Kidney (tissue), 14 donors: ENCODE measurements around the gene ISOC2. TPM values are rescaled to one million over a fixed set of nuclear protein-coding genes. Genes with fewer than 3 reads are reported as not detected.

Experiments
- DNase-seq, 5 donors: peaks; one replicate each; pipeline ENCODE4 v3.0.0-alpha.2; 2013 to 2020
- FAIRE-seq: peaks from 2 replicates; lab custom pipeline; 2012; peaks lifted over from hg19 to GRCh38; lab: Jason Lieb, UNC
- H3K27ac ChIP-seq, 2 donors: one replicate each; pipeline ENCODE4 v1.7.0; 2013; ENCODE audit warnings: low read depth in 2 of 2, low read length in 2 of 2, inconsistent platforms in 1 of 2
- H3K27me3 ChIP-seq: one replicate; pipeline ENCODE4 v1.7.1; 2013; ENCODE audit warnings: low read length, inconsistent platforms; ENCODE audit not compliant: control insufficient read depth, insufficient read depth
- H3K36me3 ChIP-seq, 3 donors: one replicate each; pipeline versions ENCODE4 v1.7.0 to v1.7.1; 2013; ENCODE audit warnings: low read length in 3 of 3, control low read depth in 1 of 3, inconsistent platforms in 1 of 3; ENCODE audit not compliant: insufficient read depth in 3 of 3, control insufficient read depth in 2 of 3
- H3K4me1 ChIP-seq, 3 donors: one replicate each; pipeline versions ENCODE4 v1.7.0 to v1.7.1; 2013; ENCODE audit warnings: low read length in 3 of 3, inconsistent platforms in 1 of 3, low read depth in 1 of 3; ENCODE audit not compliant: control insufficient read depth in 2 of 3, insufficient read depth in 2 of 3
- H3K4me3 ChIP-seq, 3 donors: one replicate each; pipeline versions ENCODE4 v1.7.0 to v1.8.1; 2013; ENCODE audit warnings: low read length in 3 of 3, control low read depth in 1 of 3, inconsistent platforms in 1 of 3
- H3K9ac ChIP-seq, 3 donors: one replicate each; pipeline versions ENCODE4 v1.7.0 to v1.7.1; 2013; ENCODE audit warnings: low read length in 3 of 3, control low read depth in 1 of 3, inconsistent platforms in 1 of 3
- H3K9me3 ChIP-seq, 3 donors: one replicate each; pipeline versions ENCODE4 v1.7.0 to v1.7.1; 2013; ENCODE audit warnings: low read length in 3 of 3, control low read depth in 1 of 3, inconsistent platforms in 1 of 3; ENCODE audit not compliant: control insufficient read depth in 2 of 3, insufficient read depth in 1 of 3
- CTCF ChIP-seq: IDR thresholded peaks from 3 replicates; pipeline ENCODE4 v1.5.1; 2012; ENCODE audit warnings: mild to moderate bottlenecking, moderate library complexity, borderline replicate concordance; ENCODE audit not compliant: insufficient read depth; ENCODE audit errors: extremely low read depth
- intact Hi-C: fragments of 100-400 bp; cut with DNase I; formaldehyde crosslinking; loops from one replicate; pipeline ENCODE4 v1.11.1; 2022
- polyA plus RNA-seq: library from polyadenylated mRNA; stranded (reverse); fragments of 350-450 nt; fragmentation: Illumina TruSeq; extraction: RNeasy Lipid Tissue Mini Kit (QIAGEN cat#74804); gene quantifications from one replicate; pipeline ENCODE4 v1.2.3, GENCODE V29; 2014; ENCODE audit warnings: low read depth, low replicate concordance; ENCODE audit not compliant: insufficient read depth
- total RNA-seq: library from RNA; stranded (reverse); fragmentation: NEBNext Ultra II Directional; extraction: Animal tissue kit (Norgen Biotek cat#: 25700); gene quantifications from one replicate; pipeline ENCODE4 v1.2.1, GENCODE V29; 2021
- donor health status: control.
- donor health status: control.
- donor health status: control.
- donor health status: control.
- donor health status: control.
- donor health status: DM: yes; HTN: yes; CAD: no.
- donor health status: Normal renal cell carcinoma (clear cell type).

The ISOC2 gene
- total and polyA plus RNA-seq, 2 donors from 2014 or later: 45.9 to 326 TPM

- DNase-seq (peak in 1 of 5 donors; percentile 81), FAIRE-seq (no peak)
- intact Hi-C loops: no loop called here
- Histone ChIP-seq H3K9ac (no peak overlapping the region), H3K27ac (no peak overlapping the region), H3K27me3 (no peaks in the 10 kb centered on the region), H3K4me3 (no peak overlapping the region), H3K9me3 (no peaks in the 10 kb centered on the region), H3K36me3 (no peaks in the 10 kb centered on the region), H3K4me1 (peaks cover 0 to 9% (median 4%) of the 10 kb centered on the region in 3 donors)
- no peak for TF ChIP-seq CTCF
These were observed 2.2 kb upstream of the ISOC2 start for GRCh38 chr19:55463583-55464031.

GRCh38 chr19:55462722-55463121 lies 1.3 kb upstream of the ISOC2 start:
- FAIRE-seq (no peak), DNase-seq (no peak)
- Histone ChIP-seq H3K4me1 (peaks cover 0 to 9% (median 4%) of the 10 kb centered on the region in 3 donors), H3K36me3 (no peaks in the 10 kb centered on the region), H3K4me3 (no peak overlapping the region), H3K9ac (no peak overlapping the region), H3K27ac (no peak overlapping the region), H3K9me3 (no peaks in the 10 kb centered on the region), H3K27me3 (no peaks in the 10 kb centered on the region)
- intact Hi-C loops: no loop called here
- TF ChIP-seq CTCF: no peak

- TF ChIP-seq CTCF: no peak
- Histone ChIP-seq H3K36me3 (no peaks in the 10 kb centered on the region), H3K27me3 (no peaks in the 10 kb centered on the region), H3K4me3 (peak overlapping the region; percentile 66 to 93 (median 84)), H3K27ac (peak overlapping the region; percentile 75 to 76), H3K9me3 (no peaks in the 10 kb centered on the region), H3K9ac (peak overlapping the region; percentile 44 to 93 (median 52)), H3K4me1 (peaks cover 0 to 5% (median 4%) of the 10 kb centered on the region in 3 donors)
- DNase-seq: peak in 2 of 5 donors; percentile 48 to 70
- intact Hi-C loops: no loop called here
- no peak for FAIRE-seq
These were observed 658 bp upstream of the ISOC2 start for GRCh38 chr19:55461974-55462626.
